ENCODE data around the gene CLSTN3. TPM values are rescaled to one million over a fixed set of nuclear protein-coding genes. Genes with fewer than 3 reads are reported as not detected.

CLSTN3 gene
- total and polyA plus RNA-seq, 2 of the 13 experiments (the other 11 are each of a cell fraction or from before 2014, with no cell fraction given), result 26.2 to 94.1 TPM

DNA sequence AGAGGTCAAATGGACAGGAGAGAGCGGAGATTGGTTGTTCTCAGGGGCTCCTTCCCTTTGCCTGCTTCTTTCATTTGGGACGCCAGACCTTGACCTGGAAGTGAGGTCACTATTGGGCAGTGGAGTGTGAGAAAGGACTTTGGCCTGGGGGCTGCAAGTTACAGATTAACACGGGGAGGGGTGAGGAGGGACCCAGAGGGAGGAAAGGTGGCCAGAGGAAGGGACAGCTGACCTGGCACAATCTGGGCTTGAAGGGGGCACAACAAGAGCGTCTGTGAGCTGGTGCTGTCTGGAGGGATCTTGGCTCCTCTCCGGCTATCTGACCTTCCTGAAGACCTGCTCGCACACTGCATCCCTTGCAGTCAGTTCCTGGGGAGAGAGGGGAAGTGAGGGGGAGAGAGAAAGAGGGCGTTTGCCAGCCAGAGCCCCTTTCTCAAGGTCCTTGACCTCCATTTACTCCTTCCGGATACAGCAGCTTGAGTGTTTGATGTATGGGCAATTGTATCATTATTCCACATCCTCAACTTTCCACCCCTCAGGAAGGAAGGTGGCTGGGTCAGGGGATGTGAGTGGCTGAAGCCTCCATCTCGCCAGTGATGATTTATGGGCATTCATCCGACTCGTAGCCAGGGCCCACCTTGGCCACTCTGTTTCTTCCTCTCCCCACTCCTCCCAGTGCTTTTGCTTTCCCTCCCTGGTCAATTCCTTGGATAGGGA is 6.2 kb upstream of the CLSTN3 start (continued):
- TF ChIP-seq NCOR1 (IDR thresholded peaks at IDR 0.05; ENCODE audit: borderline replicate concordance, low read length) (peak; percentile 95), KDM1A (CRISPR knock-in tag; IDR thresholded peaks at IDR 0.05) (no peak), MAFK (conservative IDR thresholded peaks at IDR 0.05 in 1 of 2, IDR thresholded peaks at IDR 0.05 in 1 of 2; ENCODE audit: low read length in 2 of 2) (peak; percentile 65 to 80), RBFOX2 (IDR thresholded peaks at IDR 0.05; ENCODE audit: low read depth, low read length) (peak; percentile 62; the same call in 1 of the 2 replicates), HNRNPLL (IDR thresholded peaks at IDR 0.05; ENCODE audit: low read depth, low read length, poor library complexity, severe bottlenecking) (no peak), HHEX (CRISPR knock-in tag; IDR thresholded peaks at IDR 0.05) (0 out of 2 replicates have a peak, but pooled peaks have one; percentile 34), ARNT2 (CRISPR knock-in tag; IDR thresholded peaks at IDR 0.05; ENCODE audit: low read depth) (peak; percentile 68), RXRA (CRISPR knock-in tag; IDR thresholded peaks at IDR 0.05) (peak; percentile 94), ZNF317 (CRISPR knock-in tag; IDR thresholded peaks at IDR 0.05) (no peak), PHF5A (CRISPR knock-in tag; IDR thresholded peaks at IDR 0.05; ENCODE audit: low read depth, unreplicated experiment) (peak; percentile 32), ARNTL (CRISPR knock-in tag; IDR thresholded peaks at IDR 0.05) (no peak), NAIF1 (CRISPR knock-in tag; IDR thresholded peaks at IDR 0.05; ENCODE audit: borderline replicate concordance) (no peak), ZNF615 (CRISPR knock-in tag; IDR thresholded peaks at IDR 0.05; ENCODE audit: borderline replicate concordance) (no peak), ZNF33B (CRISPR knock-in tag; IDR thresholded peaks at IDR 0.05) (no peak), FOXK2 (IDR thresholded peaks at IDR 0.05) (no peak), ZNF17 (CRISPR knock-in tag; IDR thresholded peaks at IDR 0.05) (no peak), RXRB (CRISPR knock-in tag; IDR thresholded peaks at IDR 0.05; ENCODE audit: borderline replicate concordance) (peak; percentile 98), ZNF441 (CRISPR knock-in tag; IDR thresholded peaks at IDR 0.05; ENCODE audit: borderline replicate concordance) (no peak)
- TF ChIP-seq, protein P1, sequence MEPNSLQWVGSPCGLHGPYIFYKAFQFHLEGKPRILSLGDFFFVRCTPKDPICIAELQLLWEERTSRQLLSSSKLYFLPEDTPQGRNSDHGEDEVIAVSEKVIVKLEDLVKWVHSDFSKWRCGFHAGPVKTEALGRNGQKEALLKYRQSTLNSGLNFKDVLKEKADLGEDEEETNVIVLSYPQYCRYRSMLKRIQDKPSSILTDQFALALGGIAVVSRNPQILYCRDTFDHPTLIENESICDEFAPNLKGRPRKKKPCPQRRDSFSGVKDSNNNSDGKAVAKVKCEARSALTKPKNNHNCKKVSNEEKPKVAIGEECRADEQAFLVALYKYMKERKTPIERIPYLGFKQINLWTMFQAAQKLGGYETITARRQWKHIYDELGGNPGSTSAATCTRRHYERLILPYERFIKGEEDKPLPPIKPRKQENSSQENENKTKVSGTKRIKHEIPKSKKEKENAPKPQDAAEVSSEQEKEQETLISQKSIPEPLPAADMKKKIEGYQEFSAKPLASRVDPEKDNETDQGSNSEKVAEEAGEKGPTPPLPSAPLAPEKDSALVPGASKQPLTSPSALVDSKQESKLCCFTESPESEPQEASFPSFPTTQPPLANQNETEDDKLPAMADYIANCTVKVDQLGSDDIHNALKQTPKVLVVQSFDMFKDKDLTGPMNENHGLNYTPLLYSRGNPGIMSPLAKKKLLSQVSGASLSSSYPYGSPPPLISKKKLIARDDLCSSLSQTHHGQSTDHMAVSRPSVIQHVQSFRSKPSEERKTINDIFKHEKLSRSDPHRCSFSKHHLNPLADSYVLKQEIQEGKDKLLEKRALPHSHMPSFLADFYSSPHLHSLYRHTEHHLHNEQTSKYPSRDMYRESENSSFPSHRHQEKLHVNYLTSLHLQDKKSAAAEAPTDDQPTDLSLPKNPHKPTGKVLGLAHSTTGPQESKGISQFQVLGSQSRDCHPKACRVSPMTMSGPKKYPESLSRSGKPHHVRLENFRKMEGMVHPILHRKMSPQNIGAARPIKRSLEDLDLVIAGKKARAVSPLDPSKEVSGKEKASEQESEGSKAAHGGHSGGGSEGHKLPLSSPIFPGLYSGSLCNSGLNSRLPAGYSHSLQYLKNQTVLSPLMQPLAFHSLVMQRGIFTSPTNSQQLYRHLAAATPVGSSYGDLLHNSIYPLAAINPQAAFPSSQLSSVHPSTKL (CRISPR knock-in tag; IDR thresholded peaks at IDR 0.05), result peak; percentile 91
- TF ChIP-seq, protein P2, sequence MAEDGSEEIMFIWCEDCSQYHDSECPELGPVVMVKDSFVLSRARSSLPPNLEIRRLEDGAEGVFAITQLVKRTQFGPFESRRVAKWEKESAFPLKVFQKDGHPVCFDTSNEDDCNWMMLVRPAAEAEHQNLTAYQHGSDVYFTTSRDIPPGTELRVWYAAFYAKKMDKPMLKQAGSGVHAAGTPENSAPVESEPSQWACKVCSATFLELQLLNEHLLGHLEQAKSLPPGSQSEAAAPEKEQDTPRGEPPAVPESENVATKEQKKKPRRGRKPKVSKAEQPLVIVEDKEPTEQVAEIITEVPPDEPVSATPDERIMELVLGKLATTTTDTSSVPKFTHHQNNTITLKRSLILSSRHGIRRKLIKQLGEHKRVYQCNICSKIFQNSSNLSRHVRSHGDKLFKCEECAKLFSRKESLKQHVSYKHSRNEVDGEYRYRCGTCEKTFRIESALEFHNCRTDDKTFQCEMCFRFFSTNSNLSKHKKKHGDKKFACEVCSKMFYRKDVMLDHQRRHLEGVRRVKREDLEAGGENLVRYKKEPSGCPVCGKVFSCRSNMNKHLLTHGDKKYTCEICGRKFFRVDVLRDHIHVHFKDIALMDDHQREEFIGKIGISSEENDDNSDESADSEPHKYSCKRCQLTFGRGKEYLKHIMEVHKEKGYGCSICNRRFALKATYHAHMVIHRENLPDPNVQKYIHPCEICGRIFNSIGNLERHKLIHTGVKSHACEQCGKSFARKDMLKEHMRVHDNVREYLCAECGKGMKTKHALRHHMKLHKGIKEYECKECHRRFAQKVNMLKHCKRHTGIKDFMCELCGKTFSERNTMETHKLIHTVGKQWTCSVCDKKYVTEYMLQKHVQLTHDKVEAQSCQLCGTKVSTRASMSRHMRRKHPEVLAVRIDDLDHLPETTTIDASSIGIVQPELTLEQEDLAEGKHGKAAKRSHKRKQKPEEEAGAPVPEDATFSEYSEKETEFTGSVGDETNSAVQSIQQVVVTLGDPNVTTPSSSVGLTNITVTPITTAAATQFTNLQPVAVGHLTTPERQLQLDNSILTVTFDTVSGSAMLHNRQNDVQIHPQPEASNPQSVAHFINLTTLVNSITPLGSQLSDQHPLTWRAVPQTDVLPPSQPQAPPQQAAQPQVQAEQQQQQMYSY (CRISPR knock-in tag; IDR thresholded peaks at IDR 0.05), result no peak

Measured in HepG2 (cell line).